SH-SY5Y (cell line): ENCODE measurements around the gene COL26A1.

ENCODE experiments used
- GATA2 ChIP-seq: IDR thresholded peaks from 2 replicates; pipeline ENCODE4 v1.6.1; 2011; ENCODE audit warnings: mild to moderate bottlenecking, low read depth, low read length
- GATA3 ChIP-seq: IDR thresholded peaks from 2 replicates; pipeline ENCODE4 v1.6.1; 2011; ENCODE audit warnings: low read depth, mild to moderate bottlenecking, low read length, moderate library complexity

DNA sequence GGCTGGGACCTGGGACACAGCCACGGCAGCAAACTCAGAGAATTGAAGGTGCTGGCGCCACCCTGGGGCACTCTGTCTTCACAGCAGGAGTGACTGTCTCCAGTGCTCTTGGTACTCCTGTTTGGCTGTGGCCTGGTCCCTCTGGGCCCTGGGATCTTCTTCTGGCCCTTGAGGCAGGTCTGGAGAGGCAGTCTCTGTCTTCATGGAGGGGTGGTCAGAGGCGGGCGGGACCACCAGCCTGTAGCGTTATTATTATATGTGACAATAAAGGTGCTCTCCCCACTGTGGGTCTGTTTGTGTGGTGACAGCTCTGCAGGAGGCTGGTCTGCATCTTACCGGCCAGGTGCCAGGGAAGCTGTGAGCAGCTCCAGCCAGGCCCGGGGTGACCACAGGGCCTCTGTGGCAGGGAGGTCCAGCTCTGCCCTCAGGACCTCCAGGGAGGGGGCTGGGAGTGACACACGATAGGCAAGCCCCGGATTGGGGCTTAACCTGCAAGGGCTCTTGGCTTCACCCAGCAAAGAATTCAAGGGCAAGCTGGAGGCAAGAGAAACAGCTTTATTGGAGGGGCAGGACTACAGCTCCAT is 196.2 kb downstream of the COL26A1 start:
- TF ChIP-seq GATA2 (no peak), GATA3 (no peak)
